Esophagus squamous epithelium (tissue), 5 donors: ENCODE results near the gene PLD6. TPM values are rescaled to one million over a fixed set of nuclear protein-coding genes. Genes with fewer than 3 reads are reported as not detected.

Experiments
- DNase-seq: peaks from one replicate; lab custom pipeline; 2025; lab: John Stamatoyannopoulos, UW
- H3K27ac ChIP-seq, 4 donors: fragments of 200-600 bp; sonication (generic); one replicate each; pipeline ENCODE4 v1.5.1; 2016 to 2019; ENCODE audit warnings: mild to moderate bottlenecking in 1 of 4
- H3K27me3 ChIP-seq, 4 donors: fragments of 200-600 bp; sonication (generic); 1 replicate in 3 of 4; 2 replicates in 1 of 4; pipeline versions ENCODE4 v1.5.1 to v1.6.0; 2017 to 2021; ENCODE audit warnings: antibody characterized with exemption in 1 of 4
- H3K36me3 ChIP-seq, 3 donors: fragments of 200-600 bp; sonication (generic); one replicate each; pipeline ENCODE4 v1.5.1; 2016 to 2019
- H3K4me1 ChIP-seq, 3 donors: fragments of 200-600 bp; sonication (generic); one replicate each; pipeline ENCODE4 v1.5.1; 2017 to 2019
- H3K4me3 ChIP-seq, 4 donors: fragments of 200-600 bp; sonication (generic); 1 replicate in 3 of 4; 2 replicates in 1 of 4; pipeline ENCODE4 v1.5.1; 2016 to 2019; ENCODE audit warnings: mild to moderate bottlenecking in 2 of 4, moderate library complexity in 1 of 4
- H3K9me3 ChIP-seq, 3 donors: fragments of 200-600 bp; sonication (generic); one replicate each; pipeline ENCODE4 v1.5.1; 2016 to 2019
- POLR2A ChIP-seq, 4 donors: fragments of 450-650 bp; IDR thresholded peaks; one replicate each; pipeline ENCODE4 v1.6.1; 2017; ENCODE audit warnings: antibody characterized with exemption in 4 of 4, mild to moderate bottlenecking in 4 of 4, moderate library complexity in 3 of 4
- WGBS, 2 donors: methylation state at CpG; one replicate each; pipeline ENCODE4 v1.1.5; 2018; 5-methylcytosine and 5-hydroxymethylcytosine counted together
- intact Hi-C: fragments of 100-400 bp; cut with DNase I; formaldehyde crosslinking; loops from one replicate; pipeline ENCODE4 v1.15.0; 2022
- total RNA-seq, 4 donors: library from RNA; depleted of rRNA; stranded (reverse); fragments of >200 nt; gene quantifications; one replicate each; pipeline ENCODE4 v1.1.0, GENCODE V29; 2016
- TF ChIP-seq, protein P1 (sequence below), 6 experiments: fragments of 450-650 bp in 4 of 6; fragments of 200-600 bp in 2 of 6; sonication (generic) in 2 of 6; IDR thresholded peaks; one replicate each; pipeline ENCODE4 v1.5.1; 2016 to 2019; ENCODE audit warnings: antibody characterized with exemption in 6 of 6, mild to moderate bottlenecking in 4 of 6, moderate library complexity in 4 of 6
- donor health status: DM: yes; HTN: yes; CAD: no.

The PLD6 gene
- total RNA-seq, 4 donors from 2014 or later, result 0.45 to 1.9 (median 0.95) TPM

DNA sequence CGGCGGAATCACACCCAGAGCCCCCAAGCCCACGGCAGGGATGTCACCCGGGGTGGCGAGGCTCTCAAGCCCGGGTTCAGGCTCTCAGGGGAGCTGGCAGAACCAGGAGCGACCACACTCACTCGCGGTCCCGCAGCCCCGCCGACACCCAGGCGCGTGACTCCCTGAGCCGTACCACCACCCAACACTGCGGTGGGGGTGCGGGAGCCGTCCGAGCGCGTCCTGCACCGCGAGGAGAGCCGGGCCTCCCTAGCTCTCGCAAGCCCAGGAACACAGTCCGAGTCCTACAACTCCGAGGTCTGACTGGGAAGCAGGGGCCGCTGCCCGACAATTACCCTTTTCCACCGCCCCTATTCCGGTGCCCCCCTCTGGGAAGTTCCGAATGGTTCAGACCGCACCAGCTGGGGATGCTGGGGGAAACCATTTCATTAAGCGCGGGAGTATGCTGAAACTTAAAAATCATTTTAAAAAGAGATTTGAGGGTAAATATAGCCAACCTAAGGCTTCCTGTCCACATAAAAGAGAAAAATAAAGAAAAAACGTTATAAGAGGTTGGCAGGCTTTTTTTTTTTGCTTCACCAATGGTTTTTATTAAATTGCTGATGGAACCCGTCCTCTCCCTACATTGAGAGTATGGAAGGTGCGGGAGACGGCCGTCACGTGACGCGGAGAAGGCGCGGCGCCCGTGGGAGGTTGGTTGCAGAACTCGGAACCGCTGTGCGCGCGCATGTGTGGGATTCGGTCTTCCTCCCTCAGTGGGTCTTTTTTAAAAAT, 31.1 kb upstream of the PLD6 start, which contains the start of gene FLCN:
Gene FLCN, minus strand, starts transcription at position 143 of the 774 bp plus-strand sequence. CDS start 9,031 bp downstream, outside the sequence.
- H3K27me3 ChIP-seq, result no peaks in the 10 kb centered on the region
- 1% methylated on average over 25 to 26 of the region's 53 CpGs for WGBS, 2 donors

GRCh38 chr17:17236295-17237025, 30.3 kb upstream of the PLD6 start:
- Histone ChIP-seq H3K9me3 (no peaks in the 10 kb centered on the region), H3K36me3 (peaks cover 5 to 15% (median 7%) of the 10 kb centered on the region in 3 donors), H3K4me1 (peaks cover 11 to 46% (median 25%) of the 10 kb centered on the region in 3 donors), H3K27ac (peak overlapping the region; percentile 96 to 98 (median 97)), H3K4me3 (peak overlapping the region; percentile 85 to 96 (median 92)), H3K27me3 (no peaks in the 10 kb centered on the region)
- 0 to 2% methylated on average over 11 to 14 of the region's 31 CpGs for WGBS, 2 donors
- TF ChIP-seq, protein P1, sequence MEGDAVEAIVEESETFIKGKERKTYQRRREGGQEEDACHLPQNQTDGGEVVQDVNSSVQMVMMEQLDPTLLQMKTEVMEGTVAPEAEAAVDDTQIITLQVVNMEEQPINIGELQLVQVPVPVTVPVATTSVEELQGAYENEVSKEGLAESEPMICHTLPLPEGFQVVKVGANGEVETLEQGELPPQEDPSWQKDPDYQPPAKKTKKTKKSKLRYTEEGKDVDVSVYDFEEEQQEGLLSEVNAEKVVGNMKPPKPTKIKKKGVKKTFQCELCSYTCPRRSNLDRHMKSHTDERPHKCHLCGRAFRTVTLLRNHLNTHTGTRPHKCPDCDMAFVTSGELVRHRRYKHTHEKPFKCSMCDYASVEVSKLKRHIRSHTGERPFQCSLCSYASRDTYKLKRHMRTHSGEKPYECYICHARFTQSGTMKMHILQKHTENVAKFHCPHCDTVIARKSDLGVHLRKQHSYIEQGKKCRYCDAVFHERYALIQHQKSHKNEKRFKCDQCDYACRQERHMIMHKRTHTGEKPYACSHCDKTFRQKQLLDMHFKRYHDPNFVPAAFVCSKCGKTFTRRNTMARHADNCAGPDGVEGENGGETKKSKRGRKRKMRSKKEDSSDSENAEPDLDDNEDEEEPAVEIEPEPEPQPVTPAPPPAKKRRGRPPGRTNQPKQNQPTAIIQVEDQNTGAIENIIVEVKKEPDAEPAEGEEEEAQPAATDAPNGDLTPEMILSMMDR (IDR thresholded peaks at IDR 0.05), result no peak
- no peak for TF ChIP-seq POLR2A (IDR thresholded peaks at IDR 0.05)
- intact Hi-C loops, result loop anchor here (10.0 kb wide), 1 partner anchor 92 kb away; no protein-coding TSS in a partner anchor
- DNase-seq, result no peak

More for the DNA sequence above, 31.1 kb upstream of the PLD6 start, which contains the start of gene FLCN:
- H3K4me3 ChIP-seq, result peak within 1 kb of the TSS; percentile 85 to 96 (median 92)
- DNase-seq, result peak; percentile 57
- peaks cover 0 to 8% (median 0%) of the 10 kb centered on the region in 3 donors for H3K36me3 ChIP-seq
- H3K9me3 ChIP-seq, result no peaks in the 10 kb centered on the region
- intact Hi-C loops, result loop anchor here (10.0 kb wide), 1 partner anchor 92 kb away; no protein-coding TSS in a partner anchor
- H3K4me1 ChIP-seq, result peaks cover 11 to 46% (median 25%) of the 10 kb centered on the region in 3 donors
- peak within 1 kb of the TSS; percentile 96 to 98 (median 97) for H3K27ac ChIP-seq
- peak in 3 of 4 donors; percentile 20 to 77 (median 62) for TF ChIP-seq POLR2A (IDR thresholded peaks at IDR 0.05)
- TF ChIP-seq, protein P1 (IDR thresholded peaks at IDR 0.05), result peak in 2 of 6 experiments; percentile 21 to 32

GRCh38 chr17:17235212-17236174, 29.4 kb upstream of the PLD6 start:
- H3K4me1 ChIP-seq, result peaks cover 11 to 46% (median 25%) of the 10 kb centered on the region in 3 donors
- intact Hi-C loops, result loop anchor here (10.0 kb wide), 1 partner anchor 91 kb away; no protein-coding TSS in a partner anchor
- peak overlapping the region; percentile 85 to 96 (median 92) for H3K4me3 ChIP-seq
- no peaks in the 10 kb centered on the region for H3K27me3 ChIP-seq
- H3K9me3 ChIP-seq, result no peaks in the 10 kb centered on the region
- H3K27ac ChIP-seq, result peak overlapping the region in 3 of 4 donors; percentile 96 to 97 (median 97)
- WGBS, 2 donors, result 37 to 41% methylated on average over 16 to 17 of the region's 19 CpGs
- H3K36me3 ChIP-seq, result peaks cover 12 to 25% (median 13%) of the 10 kb centered on the region in 3 donors
- TF ChIP-seq, protein P1 (IDR thresholded peaks at IDR 0.05), result no peak
- TF ChIP-seq POLR2A (IDR thresholded peaks at IDR 0.05), result no peak
- DNase-seq, result no peak

DNA sequence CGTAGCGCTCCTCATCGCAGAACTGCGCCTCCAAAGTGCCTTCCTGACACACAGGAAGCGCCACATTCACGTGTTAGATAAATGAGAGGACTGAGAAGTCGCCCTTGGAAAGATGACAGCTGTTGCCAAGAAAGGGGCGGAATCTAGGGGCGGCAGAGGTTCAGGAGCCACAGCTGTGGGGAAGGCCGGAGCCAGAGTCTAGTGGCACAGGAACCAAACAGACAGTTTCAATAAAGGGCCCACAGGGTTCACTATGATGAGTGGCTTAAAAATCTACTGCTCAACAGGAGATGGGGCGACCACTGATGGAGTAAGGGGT, 26.1 kb upstream of the PLD6 start:
- Histone ChIP-seq H3K27ac (no peak overlapping the region), H3K27me3 (no peaks in the 10 kb centered on the region), H3K9me3 (no peaks in the 10 kb centered on the region), H3K4me1 (peaks cover 7 to 38% (median 19%) of the 10 kb centered on the region in 3 donors), H3K4me3 (no peak overlapping the region), H3K36me3 (peaks cover 24 to 57% (median 41%) of the 10 kb centered on the region in 3 donors)
- WGBS, 2 donors, result 74 to 96% methylated on average over 3 to 6 of the region's 11 CpGs
- DNase-seq, result no peak
- TF ChIP-seq, protein P1 (IDR thresholded peaks at IDR 0.05), result no peak
- no peak for TF ChIP-seq POLR2A (IDR thresholded peaks at IDR 0.05)
- intact Hi-C loops, result loop anchor here (10.0 kb wide), 1 partner anchor 87 kb away; no protein-coding TSS in a partner anchor
